Stimulated activated CD4-positive, alpha-beta T cell treated with anti-CD3 and anti-CD28 coated beads, Interleukin-1b, Interleukin-23, amount 100 ng/mL, for 1 hour (primary cell): ENCODE results near the gene DNAJA1.
"Not testable (repeated sequence)": the region's sequence is repeated elsewhere in the genome, so short reads cannot be mapped to it uniquely, and the experiment has no call there.

Source experiments
- DNase-seq, 2 donors: peaks; one replicate each; pipeline ENCODE4 v3.0.0-alpha.2; 2020; ENCODE audit warnings: low read depth in 2 of 2

The DNAJA1 gene

DNA sequence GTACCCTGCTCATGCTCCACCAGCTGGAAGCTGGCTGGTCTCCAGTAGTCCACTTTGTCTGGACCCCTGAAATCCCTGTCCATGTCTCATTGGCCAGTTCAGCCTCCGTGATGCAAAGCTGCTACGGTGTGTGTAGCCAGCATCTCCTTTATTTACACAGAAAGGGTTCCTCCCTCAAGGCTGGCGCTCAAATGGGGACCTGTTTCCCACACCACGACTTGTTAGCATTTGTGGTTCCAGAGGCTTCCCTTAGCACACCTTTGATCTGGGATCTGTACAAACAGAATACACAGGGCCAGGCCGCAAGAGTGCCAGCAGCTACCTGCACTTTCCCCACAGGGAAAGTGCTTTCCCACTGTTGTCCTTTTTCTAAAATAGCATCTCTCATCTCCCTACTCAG, 57.1 kb downstream of the DNAJA1 start:
- DNase-seq: no peak

DNA sequence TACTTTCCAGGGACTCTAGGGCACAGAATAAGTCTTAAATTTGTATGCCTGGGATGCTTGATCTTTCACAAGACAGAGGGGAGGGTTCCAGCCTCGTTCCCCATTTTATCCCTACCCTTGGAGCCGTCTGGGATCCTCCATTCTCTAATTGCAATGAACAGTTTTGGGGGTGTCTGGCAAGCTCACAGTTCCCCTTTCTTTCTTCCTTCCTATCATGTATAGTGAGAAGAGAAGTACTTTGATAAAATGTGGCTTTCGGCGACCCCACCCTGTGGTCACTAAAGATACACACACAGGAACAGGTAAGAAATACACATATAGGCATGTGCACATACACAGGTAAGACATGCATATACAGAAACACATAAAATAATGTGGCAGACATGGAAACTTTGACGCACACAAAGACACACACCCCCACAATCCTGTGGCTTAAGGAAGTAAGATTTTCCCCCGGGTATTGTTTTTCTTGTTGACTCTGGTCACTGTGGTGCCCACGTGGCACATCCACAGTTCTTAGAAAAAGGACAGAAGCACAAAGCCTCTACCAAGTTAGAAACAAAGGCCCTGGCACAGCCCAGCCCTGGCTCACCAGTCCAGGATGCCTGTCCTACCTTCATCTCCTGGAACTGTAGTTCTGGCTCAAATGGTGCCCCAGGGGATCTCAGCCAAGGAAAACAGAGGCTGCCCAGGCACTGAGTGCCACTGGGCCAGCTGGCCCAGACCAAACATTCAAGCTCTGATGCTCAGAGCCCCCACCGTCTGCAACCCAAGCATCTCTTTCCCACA, 57.7 kb downstream of the DNAJA1 start:
- DNase-seq: no peak

- not testable (repeated sequence) for DNase-seq
Observed at GRCh38 chr9:33085672-33086071, 60.6 kb downstream of the DNAJA1 start.
